ENCODE results near the gene KIF13A.

KIF13A gene

DNA sequence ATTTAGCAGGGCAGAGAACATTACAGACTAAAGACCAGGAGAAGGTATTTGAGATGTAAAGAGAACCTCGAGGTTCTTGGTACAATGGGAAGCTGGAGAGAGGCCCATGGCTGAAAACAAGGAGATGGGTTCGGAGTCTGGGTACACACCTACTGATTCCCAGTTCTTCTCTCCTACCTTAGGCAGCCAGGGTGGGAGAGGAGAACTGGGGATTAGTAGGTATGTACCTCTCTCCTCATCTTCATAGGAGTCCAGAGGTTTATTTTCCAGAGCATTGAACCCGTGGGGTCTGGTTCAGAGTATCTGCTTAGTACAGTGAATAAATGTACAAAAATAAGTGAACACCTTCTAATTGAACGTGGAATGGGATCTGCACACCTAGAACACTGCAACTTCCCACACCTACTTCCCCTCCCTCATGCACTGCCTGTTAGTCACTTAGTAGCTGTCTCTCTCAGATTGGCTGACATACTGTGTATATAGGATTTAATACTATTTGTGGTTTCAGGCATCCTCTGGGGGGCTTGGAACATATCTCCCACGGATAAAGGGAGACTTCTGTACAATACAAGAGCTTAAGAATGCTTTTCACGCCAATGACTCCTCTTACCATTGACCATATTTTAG, 257.2 kb downstream of the KIF13A start:
- DNase-seq (ENCODE audit: low read depth in 2 of 2, low spot score in 1 of 2): no peak

DNA sequence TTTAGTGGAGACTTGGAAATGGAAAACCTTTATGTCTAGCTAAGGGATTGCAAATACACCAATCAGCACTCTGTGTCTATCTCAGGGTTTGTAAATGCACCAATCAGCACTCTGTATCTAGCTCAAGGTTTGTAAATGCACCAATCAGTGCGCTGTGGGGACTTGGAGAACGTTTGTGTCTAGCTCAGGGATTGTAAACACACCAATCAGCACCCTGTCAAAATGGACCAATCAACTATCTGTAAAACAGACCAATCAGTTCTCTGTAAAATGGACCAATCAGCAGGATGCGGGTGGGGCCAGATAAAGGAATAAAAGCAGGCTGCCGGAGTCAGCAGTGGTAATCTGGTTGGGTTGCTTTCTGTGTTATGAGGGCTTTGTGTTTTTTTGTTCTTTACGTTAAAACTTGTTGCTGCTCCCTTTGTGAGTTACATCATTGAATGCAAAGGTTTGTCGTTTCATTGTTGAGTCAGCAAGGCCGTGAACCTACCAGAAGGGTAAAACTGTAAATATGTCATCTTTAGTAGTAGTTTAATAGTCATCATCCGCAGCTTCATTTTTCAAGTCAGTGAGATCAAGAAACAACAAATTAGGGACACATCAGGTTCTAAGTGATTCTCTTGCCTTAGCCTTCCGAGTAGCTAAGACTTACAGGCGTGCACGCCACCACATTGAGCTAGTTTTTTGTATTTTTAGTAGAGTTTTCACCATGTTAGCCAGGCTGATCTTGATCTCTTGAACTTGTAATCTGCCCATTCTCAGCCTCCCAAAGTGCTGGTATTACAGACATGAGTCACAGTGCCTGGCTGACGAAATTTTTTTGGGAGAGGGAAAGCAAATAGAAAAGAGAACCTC, 258.0 kb downstream of the KIF13A start:
- DNase-seq (ENCODE audit: low read depth in 2 of 2, low spot score in 1 of 2): no peak

DNA sequence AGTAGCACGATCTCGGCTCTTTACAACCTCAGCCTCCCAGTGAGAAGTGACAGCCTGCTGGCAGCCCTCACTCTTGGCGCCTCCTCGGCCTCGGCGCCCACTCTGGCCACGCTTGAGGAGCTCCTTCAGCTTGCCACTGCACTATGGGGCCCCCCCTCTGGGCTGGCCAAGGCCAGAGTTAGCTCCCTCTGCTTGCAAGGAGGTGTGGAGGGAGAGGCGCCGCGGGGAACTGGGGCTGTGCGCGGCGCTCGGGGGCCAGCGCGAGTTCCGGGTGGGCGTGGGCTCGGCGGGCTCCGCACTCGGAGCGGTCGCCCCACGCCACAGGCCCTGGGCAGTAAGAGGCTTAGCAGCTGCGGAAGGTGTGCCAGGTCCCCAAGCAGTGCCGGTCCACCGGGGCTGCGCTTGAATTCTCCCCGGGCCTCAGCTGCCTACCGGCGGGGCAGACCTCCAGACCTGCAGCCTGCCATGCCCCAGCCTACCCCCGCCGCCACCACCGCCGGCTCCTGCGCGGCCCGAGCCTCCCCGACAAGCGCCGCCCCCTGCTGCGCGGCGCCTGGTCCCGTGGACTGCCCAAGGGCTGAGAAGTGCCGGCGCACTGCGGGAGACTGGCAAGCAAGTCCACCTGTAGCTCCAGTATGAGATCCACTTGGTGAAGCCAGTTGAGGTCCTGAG, 258.7 kb downstream of the KIF13A start:
- no peak for DNase-seq (ENCODE audit: low read depth in 2 of 2, low spot score in 1 of 2)

DNA sequence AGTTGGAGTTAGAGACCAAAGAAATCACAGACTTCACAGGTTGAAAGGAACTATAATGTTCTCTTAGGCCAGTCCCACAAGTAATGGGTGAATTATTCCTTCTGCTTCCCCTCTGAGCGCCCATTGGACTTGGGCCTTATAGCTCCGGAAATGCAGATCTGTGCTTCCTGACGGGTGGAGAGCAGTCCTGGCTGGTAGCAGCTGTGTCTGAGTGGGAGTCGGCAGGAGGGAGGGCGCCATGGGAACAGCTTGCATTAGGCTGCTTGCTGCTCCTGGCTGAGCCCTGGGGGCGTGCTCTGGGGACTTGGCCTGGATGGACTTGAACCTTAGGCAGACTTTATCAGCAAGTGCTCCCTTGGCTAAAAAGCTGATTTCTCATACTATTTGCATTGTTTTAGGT, 262.4 kb downstream of the KIF13A start:
- no peak for DNase-seq (ENCODE audit: low read depth in 2 of 2, low spot score in 1 of 2)

DNA sequence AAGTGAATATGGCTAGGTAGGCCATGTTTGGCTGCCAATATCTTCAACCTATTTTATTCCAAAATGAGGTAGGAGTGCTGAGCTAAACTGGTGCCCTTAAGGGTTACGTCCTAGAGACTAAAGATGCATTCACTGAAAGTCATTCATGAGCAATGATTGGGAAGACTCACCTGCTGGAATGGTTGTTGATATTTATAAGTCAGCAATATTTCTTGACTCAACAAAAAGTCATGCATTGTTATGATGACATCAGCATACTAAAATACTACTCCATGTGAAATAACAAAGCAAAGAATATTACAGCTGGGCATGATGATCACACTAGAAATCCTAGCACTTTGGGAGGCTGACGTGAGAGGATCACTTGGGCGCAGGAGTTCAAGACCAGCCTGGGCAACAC, 263.1 kb downstream of the KIF13A start:
- no peak for DNase-seq (ENCODE audit: low read depth in 2 of 2, low spot score in 1 of 2)

DNA sequence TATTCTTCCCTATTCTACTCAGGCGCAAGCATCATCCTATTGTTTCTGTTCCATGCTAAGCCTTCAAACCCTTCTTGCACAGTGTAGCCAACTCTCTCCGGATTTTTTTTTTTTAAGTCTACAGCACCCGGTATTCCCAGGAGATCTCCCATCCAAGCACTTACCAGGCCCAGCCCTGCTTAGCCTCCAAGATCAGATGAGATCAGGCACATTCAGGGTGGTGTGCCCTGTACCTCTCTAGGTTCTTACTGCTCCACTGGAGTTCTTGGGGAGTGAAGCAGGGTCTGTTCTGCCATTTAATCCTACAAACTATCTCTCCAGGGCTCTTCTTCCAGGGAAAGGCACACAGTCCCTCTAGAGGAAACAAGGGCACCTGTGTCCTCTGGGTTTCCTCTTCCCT, 265.8 kb downstream of the KIF13A start:
- DNase-seq (ENCODE audit: low read depth in 2 of 2, low spot score in 1 of 2): no peak

DNA sequence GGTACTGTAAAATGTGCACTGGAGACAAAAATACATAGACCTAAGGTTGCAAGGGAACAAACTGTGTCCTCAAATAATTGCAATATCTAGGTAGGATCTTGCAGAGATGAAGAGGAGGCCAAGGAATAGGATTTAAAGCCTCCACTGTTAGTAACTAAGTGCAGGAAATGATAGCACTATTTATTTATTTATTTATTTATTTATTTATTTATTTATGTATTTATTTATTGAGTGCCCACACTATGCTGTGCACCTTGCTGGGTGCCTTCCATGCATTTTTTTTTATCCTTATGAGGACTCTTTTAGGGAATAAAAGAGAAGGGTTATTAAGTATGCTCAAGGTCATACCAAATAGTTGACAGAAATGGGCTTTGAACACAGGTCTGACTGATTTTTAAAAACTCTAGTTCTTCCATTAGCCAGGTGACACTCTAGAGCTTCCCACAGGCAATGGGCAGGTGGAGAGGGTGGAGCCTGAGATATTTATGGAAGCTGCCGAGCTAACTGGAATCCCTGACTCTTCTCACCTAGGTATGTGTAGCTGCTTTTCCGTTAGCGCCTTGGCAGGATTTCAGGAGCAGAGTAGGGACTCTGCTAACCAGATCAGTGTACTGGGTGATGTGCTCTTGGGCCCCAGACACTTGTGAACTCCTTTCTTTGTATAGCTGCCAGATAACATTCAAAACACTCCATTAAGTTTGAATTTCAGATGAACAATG, 268.0 kb downstream of the KIF13A start:
- no peak for DNase-seq (ENCODE audit: low read depth in 2 of 2, low spot score in 1 of 2)

DNA sequence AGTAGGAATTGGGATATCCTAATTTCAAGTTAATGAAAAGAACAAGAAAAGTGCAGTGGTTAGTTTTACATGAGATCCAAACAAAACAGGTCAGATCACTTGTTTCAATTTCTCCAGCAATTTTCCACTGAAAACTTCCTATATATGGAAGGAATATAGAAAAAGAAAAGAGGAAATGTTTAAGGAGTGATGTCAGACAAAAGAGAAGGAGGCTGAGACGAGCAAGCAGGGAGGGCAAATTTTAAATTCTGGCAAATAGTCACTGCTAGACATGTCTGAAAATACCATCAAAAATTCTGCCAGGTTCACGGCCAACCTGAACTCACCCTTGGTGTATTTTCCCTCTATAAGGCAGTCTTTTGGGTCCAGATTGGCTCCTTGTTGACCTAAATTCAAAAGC, 271.2 kb downstream of the KIF13A start:
- DNase-seq (ENCODE audit: low read depth in 2 of 2, low spot score in 1 of 2): no peak

DNA sequence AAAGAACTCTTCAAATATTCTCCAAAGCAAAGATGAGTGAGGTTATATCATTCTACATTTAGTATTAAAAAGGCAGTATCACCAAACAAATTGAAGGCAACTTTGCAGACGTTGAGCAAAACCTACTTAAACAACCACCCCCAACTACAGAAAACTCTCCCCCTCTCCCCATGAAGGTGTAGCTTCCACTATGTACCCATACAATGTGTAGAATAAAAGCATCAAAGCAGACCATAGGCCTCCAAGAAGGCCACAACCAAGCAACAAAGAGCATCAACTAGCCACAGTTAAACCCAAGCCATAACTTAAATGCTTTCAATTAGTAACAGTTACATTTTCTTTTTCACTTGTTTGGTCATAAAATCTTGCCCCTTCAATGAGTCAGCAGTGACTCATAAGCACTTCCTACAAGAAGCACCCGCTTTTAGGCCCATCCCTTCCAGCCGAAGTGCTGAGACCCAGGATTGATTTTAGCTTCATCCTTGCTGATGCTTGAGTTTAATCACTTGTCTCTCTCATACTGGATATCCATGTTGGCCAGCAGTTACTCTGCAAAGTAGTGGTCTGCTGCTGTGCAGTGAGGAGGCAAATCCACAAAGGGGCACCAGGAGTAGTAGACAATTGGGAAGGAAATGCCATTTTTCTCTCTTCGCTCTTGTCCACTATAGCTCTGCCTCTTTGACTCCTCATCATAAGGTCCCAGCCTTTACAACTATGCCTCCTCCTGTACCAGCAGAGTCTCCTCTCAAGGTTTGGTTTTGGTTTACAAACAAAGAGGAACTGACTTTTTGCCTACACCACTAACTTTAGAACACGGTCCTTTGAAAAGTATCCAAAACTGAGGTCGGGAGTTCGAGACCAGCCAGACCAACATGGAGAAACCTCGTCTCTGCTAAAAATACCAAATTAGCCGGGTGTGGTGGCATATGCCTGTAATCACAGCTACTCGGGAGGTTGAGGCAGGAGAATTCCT, 272.3 kb downstream of the KIF13A start:
- DNase-seq (ENCODE audit: low read depth in 2 of 2, low spot score in 1 of 2): no peak

DNA sequence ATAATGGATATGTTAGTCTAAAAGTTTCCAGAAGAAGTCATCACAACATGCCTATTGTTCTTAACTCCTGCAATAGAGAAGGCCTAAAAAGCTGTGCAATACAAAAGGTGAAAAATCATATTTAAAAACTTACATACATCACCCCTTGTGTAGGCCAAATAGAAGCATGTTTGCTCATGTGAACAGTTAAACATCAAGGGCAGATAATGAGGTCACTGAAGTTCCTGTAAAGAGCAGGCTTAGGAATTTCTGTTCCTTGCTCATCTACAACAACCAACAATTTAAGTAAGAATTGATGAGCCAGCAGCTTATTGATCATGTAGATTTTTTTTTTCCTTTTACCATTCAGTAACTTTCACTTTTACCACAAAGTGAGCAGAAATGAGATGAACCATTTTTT, 273.3 kb downstream of the KIF13A start:
- DNase-seq (ENCODE audit: low read depth in 2 of 2, low spot score in 1 of 2): no peak

DNA sequence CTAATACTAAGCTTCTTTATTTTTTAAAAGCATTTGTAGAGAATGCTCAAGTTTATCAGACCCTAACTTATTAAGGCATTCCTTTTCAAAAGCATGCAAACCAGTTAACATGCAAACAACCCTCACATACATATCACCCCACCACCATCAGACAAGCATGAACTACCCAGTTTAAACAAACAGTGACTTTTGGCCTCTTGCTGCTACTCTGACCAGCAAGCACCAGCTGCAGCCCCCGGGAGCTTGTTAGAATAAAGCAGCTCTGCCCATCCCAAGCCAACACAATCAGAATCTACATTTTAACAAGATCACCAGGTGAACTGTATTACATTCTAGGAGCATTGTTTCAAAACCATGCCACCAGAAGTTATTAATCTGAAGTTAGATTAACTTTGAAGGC, 274.9 kb downstream of the KIF13A start:
- no peak for DNase-seq (ENCODE audit: low read depth in 2 of 2, low spot score in 1 of 2)

DNA sequence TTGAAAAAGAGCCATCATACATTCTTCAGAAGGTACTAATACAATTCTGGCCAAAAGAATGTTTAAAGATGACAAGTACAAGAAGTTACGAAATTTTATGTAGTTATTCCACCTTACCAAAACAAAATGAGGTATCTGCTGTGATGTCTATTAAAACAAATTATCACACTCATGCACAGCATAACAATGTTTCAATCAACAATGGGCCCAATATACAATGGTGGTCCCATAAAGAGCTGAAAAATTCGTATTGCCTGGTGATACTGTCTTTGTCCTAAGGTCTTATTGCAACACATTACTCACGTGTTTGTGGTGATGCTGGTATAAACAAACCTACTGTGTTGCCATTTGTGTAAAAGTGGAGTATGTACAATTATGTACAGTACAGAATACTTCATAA, 277.1 kb downstream of the KIF13A start:
- DNase-seq (ENCODE audit: low read depth in 2 of 2, low spot score in 1 of 2): no peak

DNA sequence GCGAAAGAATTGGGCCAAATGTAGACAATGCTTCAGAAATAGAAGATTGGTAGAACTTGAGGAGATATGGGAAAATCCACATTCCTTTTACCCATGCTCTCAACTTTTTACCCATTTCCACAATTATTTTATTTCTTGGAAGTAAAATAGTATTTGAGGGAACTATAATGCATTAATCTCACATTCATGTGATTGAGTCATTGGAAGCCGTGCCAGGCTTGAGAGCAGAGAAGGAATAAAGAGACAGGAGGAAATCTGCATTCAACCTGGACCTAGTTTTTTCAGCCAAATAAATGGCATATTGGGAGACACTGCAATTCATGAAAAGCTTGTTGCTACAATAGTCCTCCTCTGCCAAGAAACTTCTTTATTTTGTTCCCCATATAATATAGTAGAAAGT, 278.0 kb downstream of the KIF13A start:
- DNase-seq (ENCODE audit: low read depth in 2 of 2, low spot score in 1 of 2): no peak

Measured in stimulated activated CD8-positive, alpha-beta memory T cell treated with anti-CD3 and anti-CD28 coated beads, Interleukin-4, amount 100 ng/mL, for 4 hours (primary cell).